HG03025 (cell line): Measurements from ENCODE around the gene TPH2.
A peak's percentile ranks its signal among the peaks of the same experiment; 100 is the strongest.

ENCODE experiments used
- ATAC-seq: cut with Tn5 transposase; IDR thresholded peaks from one replicate; pipeline ENCODE4 v1.9.1; 2021; ENCODE audit warnings: mild to moderate bottlenecking, moderate library complexity; ENCODE audit not compliant: unreplicated experiment, low FRiP score

The TPH2 gene

DNA sequence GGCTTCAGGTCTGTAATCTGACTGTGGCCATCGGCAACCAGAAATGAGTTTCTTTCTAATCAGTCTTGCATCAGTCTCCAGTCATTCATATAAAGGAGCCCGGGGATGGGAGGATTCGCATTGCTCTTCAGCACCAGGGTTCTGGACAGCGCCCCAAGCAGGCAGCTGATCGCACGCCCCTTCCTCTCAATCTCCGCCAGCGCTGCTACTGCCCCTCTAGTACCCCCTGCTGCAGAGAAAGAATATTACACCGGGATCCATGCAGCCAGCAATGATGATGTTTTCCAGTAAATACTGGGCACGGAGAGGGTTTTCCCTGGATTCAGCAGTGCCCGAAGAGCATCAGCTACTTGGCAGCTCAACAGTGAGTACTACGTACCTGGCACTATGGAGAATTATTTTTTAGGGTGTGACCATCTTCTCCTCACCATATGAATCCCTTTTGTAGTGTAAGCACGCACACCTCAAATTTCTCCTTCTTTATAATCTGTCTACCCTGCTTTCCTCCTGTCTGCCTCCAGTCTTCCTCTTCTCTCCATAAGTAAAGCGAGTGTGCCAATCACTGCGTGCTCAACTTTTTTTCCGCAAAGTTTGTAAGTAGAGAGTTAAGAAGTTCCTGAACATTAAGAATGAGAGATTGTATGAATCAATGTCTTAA, at the start of gene TPH2:
Gene TPH2 (plus strand): TSS at position 118 of the 658 bp plus-strand sequence. CDS start 142 bp downstream, at position 260.
- no peak for ATAC-seq

DNA sequence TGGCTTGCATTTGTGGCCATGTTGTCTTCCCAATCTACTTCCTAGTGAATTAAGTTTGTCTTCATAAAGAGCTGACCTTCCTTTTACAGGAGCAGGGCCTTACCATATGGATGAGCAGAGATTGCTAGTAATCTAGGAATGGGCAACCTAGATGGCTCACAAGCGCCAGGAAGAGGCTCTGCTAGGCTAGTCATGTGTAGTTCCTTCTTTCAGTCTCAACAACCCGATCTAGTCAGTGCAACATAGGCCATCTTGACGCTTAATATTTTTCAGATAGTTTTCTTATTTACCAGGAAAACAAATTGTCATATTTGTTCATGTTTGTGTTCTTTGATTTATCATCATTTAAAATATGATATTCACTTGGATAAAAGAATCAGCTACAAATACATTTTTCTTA, 48.2 kb upstream of the TPH2 start:
- ATAC-seq, result no peak

DNA sequence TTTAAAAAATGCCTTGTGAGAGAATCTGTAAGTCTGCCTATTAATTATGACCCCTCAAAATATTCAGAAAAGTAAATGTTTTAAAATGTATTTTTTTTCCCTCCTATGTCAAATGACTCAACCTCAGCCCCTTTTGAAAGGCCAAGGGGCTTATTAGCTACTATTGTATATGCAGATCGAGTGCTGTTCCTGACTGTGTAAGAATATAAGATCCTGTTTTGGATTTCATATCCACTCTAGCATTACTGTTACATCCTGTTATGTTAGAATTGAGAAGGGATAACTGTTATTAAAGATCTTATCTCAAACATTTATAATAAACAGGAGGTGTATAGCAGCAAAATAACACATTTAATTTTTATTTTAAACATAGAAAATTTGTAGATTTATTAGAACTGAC, 46.6 kb upstream of the TPH2 start:
- no peak for ATAC-seq

DNA sequence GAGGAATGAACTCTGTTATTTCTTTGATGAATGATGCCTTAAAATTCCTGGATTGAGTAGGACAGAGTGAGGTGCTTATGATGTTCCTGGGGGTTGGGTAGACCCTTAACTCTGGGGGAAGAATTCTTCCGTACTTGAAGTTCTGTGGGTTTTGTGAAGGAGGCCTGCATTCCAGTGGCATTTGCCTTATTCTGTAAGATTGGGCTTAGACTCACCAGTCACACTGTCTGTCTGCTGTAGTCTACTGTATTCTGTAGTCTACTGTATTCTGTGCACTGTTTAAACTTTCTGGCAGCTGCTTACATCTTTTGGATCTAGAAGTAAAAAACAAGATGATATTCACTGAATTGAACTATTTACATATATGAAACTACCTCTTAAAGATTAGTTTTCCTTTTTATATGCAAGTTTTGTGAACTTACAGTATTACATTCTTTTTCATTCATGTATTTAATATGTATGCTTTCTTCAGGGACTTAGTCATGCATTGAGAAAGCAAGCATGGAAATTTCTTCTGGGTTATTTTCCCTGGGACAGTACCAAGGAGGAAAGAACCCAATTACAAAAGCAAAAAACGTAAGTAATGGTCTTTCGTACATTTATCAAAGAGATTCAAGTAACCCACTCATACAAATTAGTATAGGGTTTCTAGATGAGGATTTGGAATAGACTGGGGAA, 42.3 kb upstream of the TPH2 start:
- ATAC-seq, result no peak

DNA sequence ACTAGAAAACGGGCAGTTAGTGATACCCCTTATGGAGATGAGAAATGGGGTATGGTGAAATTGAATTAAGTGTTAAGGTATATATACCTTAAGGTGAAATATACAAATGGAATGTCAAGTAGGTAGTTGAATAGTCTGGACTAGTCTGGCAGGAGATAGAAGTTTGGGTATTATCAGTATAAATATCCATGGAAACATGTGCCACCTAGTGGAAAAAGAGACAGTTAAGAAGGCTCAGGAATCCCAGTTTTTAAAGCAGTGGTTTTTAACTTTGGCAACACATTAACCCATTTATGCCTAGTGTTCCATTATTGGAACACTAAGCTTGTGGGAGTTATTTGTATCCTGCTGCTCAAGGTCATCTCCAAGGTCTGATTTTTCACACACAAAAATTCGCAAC, 38.6 kb upstream of the TPH2 start:
- ATAC-seq, result no peak

DNA sequence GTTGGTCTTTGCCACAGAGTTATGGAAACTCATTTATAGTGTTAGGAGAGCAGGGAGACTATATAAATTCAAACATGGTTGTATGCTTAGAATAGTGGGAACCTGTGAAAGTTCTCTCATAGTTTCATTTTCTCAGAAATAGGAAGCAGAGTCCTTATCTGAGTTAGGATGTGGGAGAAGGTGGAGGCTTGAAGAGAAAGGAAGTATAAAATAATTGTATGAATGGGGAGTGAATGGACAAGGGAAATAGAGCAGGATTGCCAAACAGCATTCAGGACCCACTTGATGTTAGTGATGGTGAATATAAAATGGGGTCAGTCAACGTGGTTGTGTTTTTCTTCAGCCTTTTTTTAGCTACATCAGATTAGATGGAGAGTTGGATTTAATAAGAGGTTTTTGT, 34.0 kb upstream of the TPH2 start:
- no peak for ATAC-seq

DNA sequence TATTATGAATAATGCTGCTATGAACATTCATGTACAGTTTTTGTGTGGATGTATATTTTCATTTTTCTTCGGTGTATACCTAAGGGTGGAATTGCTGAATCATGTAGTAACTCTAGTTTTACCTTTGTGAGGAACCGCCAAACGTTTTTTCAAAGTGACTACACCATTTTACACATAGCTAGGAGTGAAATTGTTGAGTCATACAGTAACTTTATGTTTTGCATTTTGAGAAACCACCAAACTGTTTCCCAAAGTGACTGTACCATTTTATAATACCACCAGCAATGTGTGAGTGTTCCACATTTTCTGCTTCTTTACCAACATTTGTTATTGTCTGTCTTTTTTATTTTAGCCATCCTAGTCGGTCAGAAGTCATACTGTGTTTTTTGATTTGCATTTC, 3.1 kb upstream of the TPH2 start:
- ATAC-seq, result peak; percentile 63

DNA sequence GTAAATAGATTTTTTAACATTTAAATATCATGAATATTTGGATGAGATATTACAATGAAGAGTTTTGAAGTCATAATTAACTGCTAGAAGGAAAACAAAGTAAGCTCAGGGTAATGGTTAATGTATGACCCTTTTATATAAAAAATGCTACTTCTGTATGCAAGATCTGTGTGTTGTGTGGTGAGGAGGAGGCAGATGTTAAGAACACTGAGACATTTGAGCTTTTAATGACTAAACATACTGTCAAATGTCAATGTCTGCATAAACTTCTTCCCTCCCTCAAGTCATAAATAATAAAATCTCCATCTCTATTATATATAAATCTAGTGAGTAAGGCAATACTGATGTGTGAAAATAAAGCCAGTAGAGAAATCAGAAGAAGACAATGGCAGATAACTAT, 1.4 kb downstream of the TPH2 start:
- ATAC-seq, result no peak

DNA sequence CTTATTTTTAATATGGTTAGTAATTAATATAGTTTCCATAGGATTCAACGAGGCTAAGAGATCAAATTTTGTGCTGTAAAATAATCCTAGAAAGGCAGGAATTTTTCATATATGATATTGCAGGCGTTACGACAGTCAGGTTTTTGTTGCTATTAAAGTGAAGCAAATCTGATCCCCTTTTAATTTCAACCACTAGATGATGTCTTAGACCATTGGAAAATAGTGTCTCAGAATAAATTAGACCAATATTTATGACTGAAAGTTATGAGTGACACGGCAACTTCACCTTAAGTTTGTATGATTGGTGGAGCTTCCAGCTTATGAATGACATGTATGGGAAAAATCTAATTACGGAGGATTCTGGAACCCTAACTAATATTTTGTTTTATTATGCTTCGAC, 2.5 kb downstream of the TPH2 start:
- ATAC-seq, result no peak

DNA sequence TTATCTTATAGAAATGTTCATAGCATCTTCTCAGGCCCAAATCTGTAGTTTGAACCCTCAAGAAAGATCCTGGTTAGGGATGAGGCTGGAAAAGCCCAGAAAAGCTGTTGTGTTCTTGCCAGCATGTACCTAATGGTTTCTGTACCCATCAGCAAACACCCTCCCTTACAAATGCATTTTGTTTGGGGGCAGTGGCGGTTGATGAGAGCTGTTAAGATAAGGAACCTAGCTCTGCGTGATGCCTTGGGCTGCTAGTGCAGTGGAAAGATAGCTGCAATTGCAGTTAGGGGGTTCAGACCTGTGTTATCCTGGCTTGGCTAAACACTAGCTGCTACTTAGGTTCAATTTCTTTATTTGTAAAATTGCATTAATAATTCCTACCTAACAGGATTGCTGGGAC, 3.6 kb downstream of the TPH2 start:
- ATAC-seq, result no peak

DNA sequence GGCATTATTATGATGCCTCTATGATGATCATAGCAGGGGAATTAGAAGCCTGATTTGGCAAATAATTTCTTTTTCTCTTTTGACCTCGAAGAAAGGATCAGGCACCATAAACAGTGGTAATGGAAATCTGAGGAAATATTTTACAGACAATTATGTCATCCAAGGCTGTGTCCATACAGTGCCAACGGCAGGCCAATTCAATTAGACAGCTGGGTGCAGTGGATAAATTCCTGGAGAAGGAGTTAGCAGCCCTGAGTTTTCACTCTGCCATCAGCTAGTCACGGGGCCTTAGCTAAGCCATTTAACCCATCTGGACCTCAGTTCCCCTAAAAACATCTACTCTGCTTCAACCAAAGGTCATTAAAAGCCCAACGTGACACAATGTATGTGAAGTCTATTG, 4.1 kb downstream of the TPH2 start:
- ATAC-seq, result no peak

DNA sequence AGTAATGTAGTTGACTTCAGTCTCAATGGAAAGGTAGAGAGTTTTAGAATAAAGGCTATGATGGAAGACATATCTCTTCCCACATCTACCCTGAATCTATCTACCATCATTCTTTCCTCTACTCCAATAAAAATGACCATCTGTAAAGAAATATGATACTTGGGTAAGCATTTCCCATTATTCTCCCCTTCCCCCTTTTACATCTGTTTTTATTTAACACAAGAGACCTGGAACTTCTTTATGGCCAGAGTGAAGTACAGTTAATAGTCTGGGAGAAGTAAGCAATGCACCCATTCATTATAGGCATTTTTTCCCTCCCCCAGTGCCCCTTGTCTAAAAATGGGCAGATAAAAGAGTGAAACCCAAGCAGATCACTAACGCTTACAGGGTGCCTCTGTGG, 6.5 kb downstream of the TPH2 start:
- no peak for ATAC-seq

DNA sequence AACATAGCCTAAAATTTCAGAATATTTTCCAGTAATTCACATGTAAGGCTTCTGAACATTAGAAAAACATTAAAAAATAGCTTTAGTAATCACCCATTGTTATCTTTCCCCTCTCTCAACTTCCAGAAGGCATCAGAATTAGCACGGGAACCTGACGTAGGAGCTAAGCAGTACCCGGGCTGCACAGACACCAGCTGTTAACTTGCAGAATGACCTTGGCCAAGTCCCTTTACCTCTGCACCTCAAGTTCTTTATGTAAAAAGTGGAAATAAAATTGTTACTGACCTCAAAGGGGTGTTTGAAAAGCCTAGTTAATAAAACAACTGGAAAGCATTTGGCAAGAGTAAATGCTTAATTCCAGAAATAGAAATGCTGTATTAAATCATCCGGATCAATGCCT, 7.2 kb downstream of the TPH2 start:
- no peak for ATAC-seq

DNA sequence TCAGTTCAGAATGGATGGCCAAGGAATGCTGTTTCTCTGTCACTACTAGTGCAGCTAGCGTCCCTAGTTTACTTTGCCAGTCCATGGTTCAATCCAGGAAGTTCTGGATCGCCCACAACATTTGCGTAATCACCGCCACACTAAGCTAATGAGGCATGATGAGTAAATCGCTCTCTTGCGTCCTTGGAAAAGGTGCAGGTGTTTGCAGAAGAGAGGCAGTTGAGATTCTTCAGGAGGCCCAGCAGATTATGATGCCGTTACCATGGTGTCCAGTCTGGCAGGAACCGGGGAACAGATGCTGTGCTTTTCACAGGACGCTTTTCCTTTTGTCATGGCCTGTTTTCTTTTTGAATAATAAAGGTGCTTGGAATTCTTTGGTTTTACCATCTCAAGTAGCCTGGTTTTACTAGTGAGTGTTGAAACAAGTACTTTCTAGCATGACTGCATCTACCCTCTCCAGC, 9.0 kb downstream of the TPH2 start:
- ATAC-seq, result no peak

DNA sequence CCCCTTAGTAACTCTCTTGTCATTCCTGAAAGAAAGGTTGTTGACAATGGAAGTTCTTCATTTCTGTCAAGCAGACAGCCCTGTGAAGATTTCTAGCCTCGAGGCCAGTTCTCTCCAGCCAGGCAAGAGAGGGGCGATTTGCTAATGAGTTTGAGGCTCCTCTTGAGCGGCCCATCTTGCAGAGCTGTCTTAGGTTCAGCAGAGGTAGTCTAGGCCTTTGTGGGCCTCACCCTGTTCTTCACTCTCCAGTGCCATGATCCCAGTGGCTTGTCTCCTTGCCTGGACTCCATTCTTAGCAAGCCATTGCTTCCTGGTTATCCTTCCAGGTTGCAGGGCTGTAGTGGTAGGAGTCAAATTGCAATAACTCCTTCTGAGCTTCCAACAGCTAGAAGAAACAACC, 9.7 kb downstream of the TPH2 start:
- ATAC-seq, result no peak

DNA sequence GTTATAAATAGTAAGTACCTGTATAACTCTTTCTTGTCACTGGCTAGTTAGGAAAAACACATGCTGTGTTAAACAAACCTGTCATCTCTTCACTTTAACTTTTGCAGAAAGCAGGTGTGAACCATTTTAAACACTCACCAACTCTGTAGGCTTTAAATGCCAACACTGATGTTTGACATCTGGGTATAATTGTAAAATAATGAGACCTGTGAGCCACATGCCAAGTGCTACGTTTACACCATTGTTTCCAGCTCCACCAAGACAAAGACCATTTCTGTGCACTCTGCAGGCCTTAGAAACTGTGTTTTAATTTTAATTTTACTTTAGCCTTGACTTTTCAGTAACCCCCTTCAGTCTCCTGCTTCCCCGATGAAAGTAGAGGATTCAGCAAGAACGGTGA, 11.0 kb downstream of the TPH2 start:
- no peak for ATAC-seq

DNA sequence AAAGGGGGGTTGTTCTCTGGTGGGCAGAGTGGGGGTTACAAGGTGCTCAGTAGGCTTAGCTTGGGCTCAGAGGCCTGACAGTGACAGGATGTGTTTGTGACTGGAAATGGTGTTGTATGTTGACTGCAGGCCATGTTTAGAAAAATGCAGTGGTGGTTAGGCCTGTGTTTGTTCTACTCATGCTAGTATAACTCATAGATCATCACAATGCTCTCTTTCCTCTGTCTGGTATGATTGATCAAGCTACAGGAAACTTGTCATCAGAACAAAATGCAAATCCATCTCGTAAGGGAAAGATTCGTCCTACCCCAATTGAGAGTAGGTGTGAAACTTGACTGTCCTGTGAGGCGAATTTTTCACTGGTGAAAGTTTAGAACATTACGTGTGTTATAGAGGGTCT, 11.8 kb downstream of the TPH2 start:
- no peak for ATAC-seq

DNA sequence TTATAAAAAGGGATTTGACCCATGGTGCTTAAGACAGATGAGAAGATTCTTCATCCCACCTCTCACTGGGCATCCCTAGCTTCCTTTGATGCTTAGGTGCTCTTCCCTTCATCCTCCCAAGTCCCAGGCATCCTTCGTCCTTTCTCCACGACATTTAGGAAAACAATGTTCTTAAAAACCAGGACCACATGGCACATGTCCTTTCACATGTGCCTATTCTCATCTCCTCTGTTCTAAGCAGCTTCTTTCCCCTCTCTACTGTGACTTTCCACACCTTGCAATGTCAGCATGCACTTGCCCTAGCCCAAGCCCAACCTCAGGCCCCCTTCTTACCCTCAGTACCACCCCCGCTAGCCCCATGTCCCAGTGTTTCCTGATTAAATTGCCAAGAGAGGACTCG, 12.2 kb downstream of the TPH2 start:
- ATAC-seq, result no peak

DNA sequence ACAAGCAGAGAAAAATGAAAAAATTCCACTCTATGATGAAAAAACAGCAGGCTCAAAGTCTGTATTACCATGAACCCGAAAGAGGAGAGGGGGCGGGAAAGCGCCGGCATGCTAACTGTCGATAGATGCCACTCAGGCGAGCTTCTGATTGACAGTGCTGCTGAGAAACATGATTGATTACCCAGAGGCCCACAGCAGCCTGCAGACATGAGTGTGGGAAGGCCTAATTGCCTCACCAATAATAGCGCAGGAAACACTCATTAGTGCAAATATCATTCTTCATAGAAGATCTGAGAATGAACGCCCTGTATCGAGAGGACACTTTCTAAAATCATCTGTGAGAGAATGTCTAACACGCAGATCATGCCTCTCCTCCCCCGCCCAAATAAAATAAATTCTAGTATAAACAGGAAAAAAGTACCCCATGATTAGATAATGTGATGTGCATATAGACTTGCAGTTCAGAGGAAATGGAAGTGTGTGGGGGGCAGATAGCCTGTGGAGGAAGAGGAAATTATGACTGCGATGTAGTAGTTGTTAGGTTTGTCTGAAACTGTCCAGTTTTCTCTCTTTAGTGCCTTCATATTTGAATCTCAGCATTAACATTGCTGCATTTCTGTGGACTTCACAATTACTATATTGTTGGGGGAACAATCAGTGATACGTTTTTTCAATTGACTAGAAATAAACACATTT, 15.6 kb downstream of the TPH2 start:
- ATAC-seq, result no peak

DNA sequence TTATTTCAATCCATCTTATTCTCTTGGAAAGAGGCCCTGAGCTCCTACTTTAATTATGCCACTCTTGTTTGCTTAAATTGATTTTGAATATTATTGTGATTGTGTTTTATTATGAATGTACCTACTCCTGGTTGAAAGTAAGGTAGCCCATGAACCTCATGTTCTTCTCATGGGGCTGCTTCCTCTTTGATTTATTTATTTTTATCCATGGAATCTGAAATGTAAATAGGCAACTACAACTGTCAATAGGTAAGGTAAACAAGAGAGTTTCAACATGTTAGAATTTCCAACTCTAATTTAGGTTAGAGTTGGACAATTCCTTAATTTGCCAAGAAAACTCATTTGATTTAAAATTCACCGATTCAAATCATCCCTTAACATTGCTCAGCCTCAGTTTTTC, 16.2 kb downstream of the TPH2 start:
- ATAC-seq, result no peak

DNA sequence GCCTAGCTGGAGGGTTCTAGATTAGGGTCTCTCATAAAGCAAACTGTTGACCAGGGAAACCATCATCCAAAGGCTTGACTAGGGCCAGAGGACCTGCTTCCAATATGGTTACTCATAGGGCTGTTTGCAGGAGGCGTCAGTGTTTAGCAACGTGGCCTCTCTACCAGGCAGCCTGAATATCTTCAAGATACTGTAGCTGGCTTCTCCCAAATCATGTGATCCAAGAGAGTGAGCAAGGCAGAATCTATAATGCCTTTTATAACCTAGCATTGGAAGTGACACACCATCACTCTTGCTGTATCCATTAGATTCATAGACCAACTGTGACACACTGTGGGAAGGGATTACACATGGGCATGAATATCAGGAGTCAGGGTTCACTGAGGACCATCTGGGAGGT, 17.3 kb downstream of the TPH2 start:
- ATAC-seq, result no peak

DNA sequence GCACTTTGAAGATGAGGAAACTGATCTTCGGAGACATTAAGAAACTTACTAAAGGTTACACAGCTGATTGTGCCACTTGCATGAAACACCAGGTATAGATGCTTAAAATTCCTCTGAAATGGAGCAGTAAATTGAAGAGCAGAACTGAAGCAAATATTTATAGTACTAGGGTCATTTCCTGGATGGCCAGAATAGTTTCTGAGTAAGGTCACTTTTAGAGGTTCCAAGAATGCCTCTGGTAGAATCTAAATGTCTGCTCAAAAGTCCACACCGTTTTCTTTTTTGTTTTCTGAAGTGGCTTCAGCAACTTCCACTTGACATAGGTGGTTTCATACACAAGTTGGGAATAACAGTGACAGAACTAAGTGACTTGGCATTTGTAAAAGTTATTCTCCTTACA, 19.4 kb downstream of the TPH2 start:
- no peak for ATAC-seq
